ENCODE measurements around the gene DCDC2C.

DNA sequence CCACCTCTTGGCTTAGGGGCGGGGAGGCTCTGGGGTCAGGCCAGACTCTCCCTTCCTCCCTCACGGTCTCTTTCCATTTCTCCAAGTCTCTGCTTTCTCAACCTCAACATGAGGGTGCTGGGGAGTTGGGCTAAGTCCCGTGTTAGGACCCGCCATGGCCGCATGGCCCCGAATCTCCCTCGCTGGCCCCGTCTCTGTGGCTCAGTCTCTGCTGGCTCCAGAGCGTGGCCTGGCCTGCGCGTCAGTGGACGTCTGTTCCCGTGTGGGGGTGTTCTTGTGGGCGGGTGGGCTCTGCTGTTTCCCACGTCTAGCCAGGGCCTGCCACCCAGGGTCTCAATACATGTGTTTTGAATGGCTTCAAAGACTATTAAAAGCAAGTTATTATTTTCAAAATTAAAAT is 33.0 kb upstream of the DCDC2C start:
- TF ChIP-seq SIN3A (IDR thresholded peaks at IDR 0.05; ENCODE audit: borderline replicate concordance, insufficient read depth, low read length), result no peak
- no peak for TF ChIP-seq POLR2AphosphoS5 (IDR thresholded peaks at IDR 0.05; ENCODE audit: low read depth, low read length)
- TF ChIP-seq, protein P1, sequence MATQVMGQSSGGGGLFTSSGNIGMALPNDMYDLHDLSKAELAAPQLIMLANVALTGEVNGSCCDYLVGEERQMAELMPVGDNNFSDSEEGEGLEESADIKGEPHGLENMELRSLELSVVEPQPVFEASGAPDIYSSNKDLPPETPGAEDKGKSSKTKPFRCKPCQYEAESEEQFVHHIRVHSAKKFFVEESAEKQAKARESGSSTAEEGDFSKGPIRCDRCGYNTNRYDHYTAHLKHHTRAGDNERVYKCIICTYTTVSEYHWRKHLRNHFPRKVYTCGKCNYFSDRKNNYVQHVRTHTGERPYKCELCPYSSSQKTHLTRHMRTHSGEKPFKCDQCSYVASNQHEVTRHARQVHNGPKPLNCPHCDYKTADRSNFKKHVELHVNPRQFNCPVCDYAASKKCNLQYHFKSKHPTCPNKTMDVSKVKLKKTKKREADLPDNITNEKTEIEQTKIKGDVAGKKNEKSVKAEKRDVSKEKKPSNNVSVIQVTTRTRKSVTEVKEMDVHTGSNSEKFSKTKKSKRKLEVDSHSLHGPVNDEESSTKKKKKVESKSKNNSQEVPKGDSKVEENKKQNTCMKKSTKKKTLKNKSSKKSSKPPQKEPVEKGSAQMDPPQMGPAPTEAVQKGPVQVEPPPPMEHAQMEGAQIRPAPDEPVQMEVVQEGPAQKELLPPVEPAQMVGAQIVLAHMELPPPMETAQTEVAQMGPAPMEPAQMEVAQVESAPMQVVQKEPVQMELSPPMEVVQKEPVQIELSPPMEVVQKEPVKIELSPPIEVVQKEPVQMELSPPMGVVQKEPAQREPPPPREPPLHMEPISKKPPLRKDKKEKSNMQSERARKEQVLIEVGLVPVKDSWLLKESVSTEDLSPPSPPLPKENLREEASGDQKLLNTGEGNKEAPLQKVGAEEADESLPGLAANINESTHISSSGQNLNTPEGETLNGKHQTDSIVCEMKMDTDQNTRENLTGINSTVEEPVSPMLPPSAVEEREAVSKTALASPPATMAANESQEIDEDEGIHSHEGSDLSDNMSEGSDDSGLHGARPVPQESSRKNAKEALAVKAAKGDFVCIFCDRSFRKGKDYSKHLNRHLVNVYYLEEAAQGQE (IDR thresholded peaks at IDR 0.05; ENCODE audit: insufficient read depth in 1 of 2, low read depth in 2 of 2, low read length in 2 of 2), result no peak
- TF ChIP-seq TAF1 (IDR thresholded peaks at IDR 0.05; ENCODE audit: borderline replicate concordance, insufficient read depth, low read length), result no peak
- no peak for TF ChIP-seq FOXP2 (optimal IDR thresholded peaks at IDR 0.05; ENCODE audit: borderline replicate concordance, extremely low read depth, extremely low read length, insufficient read depth)

All from PFSK-1 (cell line).